ENCODE data around the gene ZRANB3.
"Not testable (repeated sequence)": the region's sequence is repeated elsewhere in the genome, so short reads cannot be mapped to it uniquely, and the experiment has no call there.

ZRANB3 gene

GRCh38 chr2:135311268-135311667, 219.8 kb downstream of the ZRANB3 start:
- no peaks in the 10 kb centered on the region for H3K27me3 ChIP-seq (ENCODE audit: control insufficient read depth in 2 of 2, insufficient read depth in 2 of 2, low read length in 2 of 2)
- H3K9ac ChIP-seq (ENCODE audit: low read depth in 1 of 2, low read length in 2 of 2), result no peak overlapping the region
- no peaks in the 10 kb centered on the region for H3K9me3 ChIP-seq (ENCODE audit: control insufficient read depth in 2 of 2, low read length in 2 of 2)
- H3K27ac ChIP-seq (ENCODE audit: low read depth in 2 of 2, low read length in 2 of 2), result no peak overlapping the region
- no peak overlapping the region for H3K4me3 ChIP-seq (ENCODE audit: low read length in 2 of 2)
- H3K4me1 ChIP-seq (ENCODE audit: control insufficient read depth in 2 of 2, insufficient read depth in 2 of 2, low read length in 2 of 2), result no peaks in the 10 kb centered on the region
- H3K36me3 ChIP-seq (ENCODE audit: control insufficient read depth in 2 of 2, insufficient read depth in 2 of 2, low read length in 2 of 2), result no peaks in the 10 kb centered on the region

GRCh38 chr2:135304694-135305093, 226.3 kb downstream of the ZRANB3 start:
- Histone ChIP-seq H3K27ac (ENCODE audit: low read depth in 2 of 2, low read length in 2 of 2) (no peak overlapping the region), H3K9ac (ENCODE audit: low read depth in 1 of 2, low read length in 2 of 2) (no peak overlapping the region), H3K9me3 (ENCODE audit: control insufficient read depth in 2 of 2, low read length in 2 of 2) (peaks cover 0 to 2% of the 10 kb centered on the region in 2 donors), H3K4me3 (ENCODE audit: low read length in 2 of 2) (no peak overlapping the region), H3K27me3 (ENCODE audit: control insufficient read depth in 2 of 2, insufficient read depth in 2 of 2, low read length in 2 of 2) (no peaks in the 10 kb centered on the region), H3K4me1 (ENCODE audit: control insufficient read depth in 2 of 2, insufficient read depth in 2 of 2, low read length in 2 of 2) (no peaks in the 10 kb centered on the region), H3K36me3 (ENCODE audit: control insufficient read depth in 2 of 2, insufficient read depth in 2 of 2, low read length in 2 of 2) (no peaks in the 10 kb centered on the region)

DNA sequence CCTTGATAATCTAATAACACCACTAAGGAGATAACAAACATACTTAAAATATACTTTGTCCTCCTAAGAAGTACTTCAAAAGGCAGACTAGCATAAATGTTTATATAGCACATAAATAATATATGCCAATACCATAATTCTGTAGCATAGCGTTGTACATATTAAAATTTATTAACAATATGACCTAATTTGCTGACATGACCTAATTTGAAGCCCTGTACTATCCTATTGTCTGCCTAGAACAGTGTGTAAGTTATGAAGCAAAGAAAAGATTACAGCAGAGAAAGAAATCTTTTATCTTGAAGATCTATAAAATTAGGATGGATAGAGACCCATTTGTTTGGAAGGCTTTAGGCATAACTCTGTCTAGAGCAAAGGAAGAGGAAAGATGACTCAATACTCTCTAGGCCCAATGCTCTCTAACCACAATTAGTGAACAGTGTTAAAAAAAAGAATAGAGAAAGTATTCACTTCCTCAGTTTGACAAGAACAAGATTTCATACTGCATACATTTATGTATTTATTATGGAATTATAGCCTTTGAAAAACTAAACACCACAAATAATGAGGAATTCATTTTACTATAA, 231.3 kb downstream of the ZRANB3 start:
- Histone ChIP-seq H3K4me3 (ENCODE audit: low read length in 2 of 2) (no peak overlapping the region), H3K9me3 (ENCODE audit: control insufficient read depth in 2 of 2, low read length in 2 of 2) (no peaks in the 10 kb centered on the region), H3K27me3 (ENCODE audit: control insufficient read depth in 2 of 2, insufficient read depth in 2 of 2, low read length in 2 of 2) (no peaks in the 10 kb centered on the region), H3K27ac (ENCODE audit: low read depth in 2 of 2, low read length in 2 of 2) (no peak overlapping the region), H3K36me3 (ENCODE audit: control insufficient read depth in 2 of 2, insufficient read depth in 2 of 2, low read length in 2 of 2) (no peaks in the 10 kb centered on the region), H3K4me1 (ENCODE audit: control insufficient read depth in 2 of 2, insufficient read depth in 2 of 2, low read length in 2 of 2) (no peaks in the 10 kb centered on the region), H3K9ac (ENCODE audit: low read depth in 1 of 2, low read length in 2 of 2) (no peak overlapping the region)

- no peaks in the 10 kb centered on the region for H3K4me1 ChIP-seq (ENCODE audit: control insufficient read depth in 2 of 2, insufficient read depth in 2 of 2, low read length in 2 of 2)
- H3K9me3 ChIP-seq (ENCODE audit: control insufficient read depth in 2 of 2, low read length in 2 of 2), result no peaks in the 10 kb centered on the region
- H3K4me3 ChIP-seq (ENCODE audit: low read length in 2 of 2), result no peak overlapping the region
- no peak overlapping the region for H3K9ac ChIP-seq (ENCODE audit: low read depth in 1 of 2, low read length in 2 of 2)
- H3K27me3 ChIP-seq (ENCODE audit: control insufficient read depth in 2 of 2, insufficient read depth in 2 of 2, low read length in 2 of 2), result no peaks in the 10 kb centered on the region
- H3K27ac ChIP-seq (ENCODE audit: low read depth in 2 of 2, low read length in 2 of 2), result no peak overlapping the region
- no peaks in the 10 kb centered on the region for H3K36me3 ChIP-seq (ENCODE audit: control insufficient read depth in 2 of 2, insufficient read depth in 2 of 2, low read length in 2 of 2)
Observed at GRCh38 chr2:135299165-135299564, 231.9 kb downstream of the ZRANB3 start.

DNA sequence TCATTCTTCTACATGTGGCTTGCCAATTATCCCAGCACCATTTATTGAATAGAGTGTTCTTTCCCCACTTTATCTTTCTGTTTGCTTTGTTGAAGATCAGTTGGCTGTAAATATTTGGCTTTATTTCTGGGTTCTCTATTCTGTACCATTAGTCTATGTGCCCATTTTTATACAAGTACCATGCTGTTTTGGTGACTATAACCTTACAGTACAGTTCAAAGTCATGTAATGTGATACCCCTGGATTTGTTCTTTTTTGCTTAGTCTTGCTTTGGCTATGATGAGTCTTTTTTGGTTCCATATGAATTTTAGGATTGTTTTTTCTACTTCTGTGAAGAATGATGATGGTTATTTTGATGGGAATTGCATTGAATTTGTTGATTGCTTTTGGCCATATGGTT, 243.9 kb downstream of the ZRANB3 start:
- H3K4me1 ChIP-seq (ENCODE audit: control insufficient read depth in 2 of 2, insufficient read depth in 2 of 2, low read length in 2 of 2); H3K4me3 ChIP-seq (ENCODE audit: low read length in 2 of 2); H3K27ac ChIP-seq (ENCODE audit: low read depth in 2 of 2, low read length in 2 of 2); H3K36me3 ChIP-seq (ENCODE audit: control insufficient read depth in 2 of 2, insufficient read depth in 2 of 2, low read length in 2 of 2); H3K27me3 ChIP-seq (ENCODE audit: control insufficient read depth in 2 of 2, insufficient read depth in 2 of 2, low read length in 2 of 2); H3K9ac ChIP-seq (ENCODE audit: low read depth in 1 of 2, low read length in 2 of 2); H3K9me3 ChIP-seq (ENCODE audit: control insufficient read depth in 2 of 2, low read length in 2 of 2): not testable (repeated sequence)

DNA sequence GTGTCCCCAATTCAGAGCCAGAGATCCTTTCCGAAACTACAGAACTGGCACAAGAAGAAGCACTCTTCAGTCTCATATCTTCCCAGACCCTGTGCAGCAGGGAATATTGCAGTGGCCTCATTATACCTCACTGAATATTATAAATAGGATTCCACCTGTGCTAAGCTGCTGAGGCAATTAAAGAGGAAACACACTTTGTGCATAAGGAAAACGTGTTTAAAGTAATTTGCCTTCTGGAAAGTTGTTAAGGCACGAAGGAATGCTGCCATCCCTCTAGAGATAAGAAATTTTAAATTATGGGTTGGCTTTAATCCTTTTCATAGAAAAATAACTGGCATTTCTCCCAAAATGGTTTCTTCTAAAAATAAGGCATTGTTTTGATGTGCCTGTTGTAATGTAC, 245.6 kb downstream of the ZRANB3 start:
- H3K4me3 ChIP-seq (ENCODE audit: low read length in 2 of 2), result no peak overlapping the region
- H3K9me3 ChIP-seq (ENCODE audit: control insufficient read depth in 2 of 2, low read length in 2 of 2), result no peaks in the 10 kb centered on the region
- no peak overlapping the region for H3K27ac ChIP-seq (ENCODE audit: low read depth in 2 of 2, low read length in 2 of 2)
- H3K9ac ChIP-seq (ENCODE audit: low read depth in 1 of 2, low read length in 2 of 2), result no peak overlapping the region
- no peaks in the 10 kb centered on the region for H3K27me3 ChIP-seq (ENCODE audit: control insufficient read depth in 2 of 2, insufficient read depth in 2 of 2, low read length in 2 of 2)
- H3K4me1 ChIP-seq (ENCODE audit: control insufficient read depth in 2 of 2, insufficient read depth in 2 of 2, low read length in 2 of 2), result no peaks in the 10 kb centered on the region
- H3K36me3 ChIP-seq (ENCODE audit: control insufficient read depth in 2 of 2, insufficient read depth in 2 of 2, low read length in 2 of 2), result no peaks in the 10 kb centered on the region

DNA sequence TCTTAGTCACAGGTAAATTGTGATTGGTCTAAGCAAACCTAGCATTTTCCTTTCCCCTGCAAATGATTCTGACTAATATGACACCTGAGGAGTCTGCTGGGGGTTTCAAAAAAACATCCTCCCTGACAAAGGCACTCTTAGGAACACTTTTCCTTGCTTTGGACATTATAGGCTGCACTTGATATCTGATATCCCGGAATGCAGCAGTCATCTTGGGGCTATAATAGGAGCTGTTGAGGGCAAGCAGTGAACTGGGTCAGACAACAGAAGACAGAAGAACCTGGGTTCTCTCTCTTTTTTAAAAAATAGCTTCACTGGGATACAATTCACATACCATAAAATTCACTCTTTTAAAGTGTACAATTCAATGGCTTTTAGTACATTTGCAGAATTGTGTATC, 249.6 kb downstream of the ZRANB3 start:
- no peaks in the 10 kb centered on the region for H3K4me1 ChIP-seq (ENCODE audit: control insufficient read depth in 2 of 2, insufficient read depth in 2 of 2, low read length in 2 of 2)
- H3K4me3 ChIP-seq (ENCODE audit: low read length in 2 of 2), result no peak overlapping the region
- no peak overlapping the region for H3K9ac ChIP-seq (ENCODE audit: low read depth in 1 of 2, low read length in 2 of 2)
- no peaks in the 10 kb centered on the region for H3K27me3 ChIP-seq (ENCODE audit: control insufficient read depth in 2 of 2, insufficient read depth in 2 of 2, low read length in 2 of 2)
- no peak overlapping the region for H3K27ac ChIP-seq (ENCODE audit: low read depth in 2 of 2, low read length in 2 of 2)
- no peaks in the 10 kb centered on the region for H3K9me3 ChIP-seq (ENCODE audit: control insufficient read depth in 2 of 2, low read length in 2 of 2)
- H3K36me3 ChIP-seq (ENCODE audit: control insufficient read depth in 2 of 2, insufficient read depth in 2 of 2, low read length in 2 of 2), result no peaks in the 10 kb centered on the region

DNA sequence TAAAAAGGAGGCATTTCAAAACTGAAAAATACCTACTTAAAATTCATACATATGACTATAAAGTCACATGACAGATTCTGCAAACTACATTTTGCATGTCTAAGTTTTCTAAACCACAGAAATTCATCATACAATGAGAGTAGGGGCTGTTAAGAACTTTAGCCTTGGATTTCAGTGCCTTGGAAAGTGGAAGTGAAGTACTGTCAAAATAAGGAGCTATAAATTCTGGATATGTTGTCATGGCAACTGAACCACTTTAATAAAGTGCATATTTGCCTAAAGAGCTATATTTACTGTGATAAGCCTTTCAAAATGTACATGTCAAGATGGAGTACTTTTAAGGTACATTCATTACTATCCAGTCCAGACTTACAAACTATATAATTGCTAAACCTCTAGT, 251.8 kb downstream of the ZRANB3 start:
- Histone ChIP-seq H3K9me3 (ENCODE audit: control insufficient read depth in 2 of 2, low read length in 2 of 2) (no peaks in the 10 kb centered on the region), H3K9ac (ENCODE audit: low read depth in 1 of 2, low read length in 2 of 2) (no peak overlapping the region), H3K4me1 (ENCODE audit: control insufficient read depth in 2 of 2, insufficient read depth in 2 of 2, low read length in 2 of 2) (no peaks in the 10 kb centered on the region), H3K4me3 (ENCODE audit: low read length in 2 of 2) (no peak overlapping the region), H3K27ac (ENCODE audit: low read depth in 2 of 2, low read length in 2 of 2) (no peak overlapping the region), H3K36me3 (ENCODE audit: control insufficient read depth in 2 of 2, insufficient read depth in 2 of 2, low read length in 2 of 2) (no peaks in the 10 kb centered on the region), H3K27me3 (ENCODE audit: control insufficient read depth in 2 of 2, insufficient read depth in 2 of 2, low read length in 2 of 2) (no peaks in the 10 kb centered on the region)

GRCh38 chr2:135276525-135276924, 254.5 kb downstream of the ZRANB3 start:
- no peak overlapping the region for H3K9ac ChIP-seq (ENCODE audit: low read depth in 1 of 2, low read length in 2 of 2)
- no peaks in the 10 kb centered on the region for H3K36me3 ChIP-seq (ENCODE audit: control insufficient read depth in 2 of 2, insufficient read depth in 2 of 2, low read length in 2 of 2)
- no peak overlapping the region for H3K4me3 ChIP-seq (ENCODE audit: low read length in 2 of 2)
- H3K4me1 ChIP-seq (ENCODE audit: control insufficient read depth in 2 of 2, insufficient read depth in 2 of 2, low read length in 2 of 2), result no peaks in the 10 kb centered on the region
- H3K27ac ChIP-seq (ENCODE audit: low read depth in 2 of 2, low read length in 2 of 2), result no peak overlapping the region
- no peaks in the 10 kb centered on the region for H3K9me3 ChIP-seq (ENCODE audit: control insufficient read depth in 2 of 2, low read length in 2 of 2)
- no peaks in the 10 kb centered on the region for H3K27me3 ChIP-seq (ENCODE audit: control insufficient read depth in 2 of 2, insufficient read depth in 2 of 2, low read length in 2 of 2)

GRCh38 chr2:135271006-135271405, 260.0 kb downstream of the ZRANB3 start:
- Histone ChIP-seq H3K4me1 (ENCODE audit: control insufficient read depth in 2 of 2, insufficient read depth in 2 of 2, low read length in 2 of 2) (no peaks in the 10 kb centered on the region), H3K36me3 (ENCODE audit: control insufficient read depth in 2 of 2, insufficient read depth in 2 of 2, low read length in 2 of 2) (no peaks in the 10 kb centered on the region), H3K4me3 (ENCODE audit: low read length in 2 of 2) (no peak overlapping the region), H3K27ac (ENCODE audit: low read depth in 2 of 2, low read length in 2 of 2) (no peak overlapping the region), H3K9ac (ENCODE audit: low read depth in 1 of 2, low read length in 2 of 2) (no peak overlapping the region), H3K9me3 (ENCODE audit: control insufficient read depth in 2 of 2, low read length in 2 of 2) (no peaks in the 10 kb centered on the region), H3K27me3 (ENCODE audit: control insufficient read depth in 2 of 2, insufficient read depth in 2 of 2, low read length in 2 of 2) (no peaks in the 10 kb centered on the region)

GRCh38 chr2:135265960-135266490, 265.0 kb downstream of the ZRANB3 start:
- Histone ChIP-seq H3K4me1 (ENCODE audit: control insufficient read depth in 2 of 2, insufficient read depth in 2 of 2, low read length in 2 of 2) (no peaks in the 10 kb centered on the region), H3K36me3 (ENCODE audit: control insufficient read depth in 2 of 2, insufficient read depth in 2 of 2, low read length in 2 of 2) (no peaks in the 10 kb centered on the region), H3K4me3 (ENCODE audit: low read length in 2 of 2) (no peak overlapping the region), H3K27ac (ENCODE audit: low read depth in 2 of 2, low read length in 2 of 2) (no peak overlapping the region), H3K9ac (ENCODE audit: low read depth in 1 of 2, low read length in 2 of 2) (no peak overlapping the region), H3K27me3 (ENCODE audit: control insufficient read depth in 2 of 2, insufficient read depth in 2 of 2, low read length in 2 of 2) (no peaks in the 10 kb centered on the region), H3K9me3 (ENCODE audit: control insufficient read depth in 2 of 2, low read length in 2 of 2) (no peaks in the 10 kb centered on the region)
